ENCODE measurements around the gene ST7.
"Not testable (repeated sequence)": the region's sequence is repeated elsewhere in the genome, so short reads cannot be mapped to it uniquely, and the experiment has no call there.

Gene ST7

GRCh38 chr7:116971869-116972268 lies 18.6 kb downstream of the ST7 start:
- no peak for TF ChIP-seq JUND (IDR thresholded peaks at IDR 0.05; ENCODE audit: low read depth)
- in situ Hi-C loops (cut with HindIII; ENCODE audit: low pct_unique_long_range_greater_than_20kb, low sequenced_read_pairs), result no loop called here
- DNase-seq (ENCODE audit: low read depth in 1 of 2, low spot score in 1 of 2), result no peak

GRCh38 chr7:116975024-116975423 lies 21.7 kb downstream of the ST7 start:
- in situ Hi-C loops (cut with HindIII; ENCODE audit: low pct_unique_long_range_greater_than_20kb, low sequenced_read_pairs); DNase-seq (ENCODE audit: low read depth in 1 of 2, low spot score in 1 of 2): not testable (repeated sequence)

- in situ Hi-C loops (cut with HindIII; ENCODE audit: low pct_unique_long_range_greater_than_20kb, low sequenced_read_pairs), result no loop called here
- TF ChIP-seq JUND (IDR thresholded peaks at IDR 0.05; ENCODE audit: low read depth), result no peak
- no peak for DNase-seq (ENCODE audit: low read depth in 1 of 2, low spot score in 1 of 2)
Measured at GRCh38 chr7:116977172-116977571, 23.9 kb downstream of the ST7 start.

GRCh38 chr7:116978006-116978405 lies 24.7 kb downstream of the ST7 start:
- TF ChIP-seq JUND (IDR thresholded peaks at IDR 0.05; ENCODE audit: low read depth), result no peak
- in situ Hi-C loops (cut with HindIII; ENCODE audit: low pct_unique_long_range_greater_than_20kb, low sequenced_read_pairs), result no loop called here
- DNase-seq (ENCODE audit: low read depth in 1 of 2, low spot score in 1 of 2), result no peak

GRCh38 chr7:116979430-116979829 lies 26.1 kb downstream of the ST7 start:
- DNase-seq (ENCODE audit: low read depth in 1 of 2, low spot score in 1 of 2), result no peak
- TF ChIP-seq JUND (IDR thresholded peaks at IDR 0.05; ENCODE audit: low read depth), result no peak
- in situ Hi-C loops (cut with HindIII; ENCODE audit: low pct_unique_long_range_greater_than_20kb, low sequenced_read_pairs), result no loop called here

- in situ Hi-C loops (cut with HindIII; ENCODE audit: low pct_unique_long_range_greater_than_20kb, low sequenced_read_pairs), result no loop called here
- no peak for TF ChIP-seq JUND (IDR thresholded peaks at IDR 0.05; ENCODE audit: low read depth)
- no peak for DNase-seq (ENCODE audit: low read depth in 1 of 2, low spot score in 1 of 2)
Measured at GRCh38 chr7:116980354-116980753, 27.1 kb downstream of the ST7 start.

GRCh38 chr7:116981939-116982338 lies 28.6 kb downstream of the ST7 start:
- in situ Hi-C loops (cut with HindIII; ENCODE audit: low pct_unique_long_range_greater_than_20kb, low sequenced_read_pairs), result no loop called here
- no peak for DNase-seq (ENCODE audit: low read depth in 1 of 2, low spot score in 1 of 2)

GRCh38 chr7:116984511-116984910 lies 31.2 kb downstream of the ST7 start:
- no peak for DNase-seq (ENCODE audit: low read depth in 1 of 2, low spot score in 1 of 2)
- in situ Hi-C loops (cut with HindIII; ENCODE audit: low pct_unique_long_range_greater_than_20kb, low sequenced_read_pairs), result no loop called here

More at GRCh38 chr7:116981939-116982338, 28.6 kb downstream of the ST7 start:
- TF ChIP-seq JUND (IDR thresholded peaks at IDR 0.05; ENCODE audit: low read depth), result no peak

GRCh38 chr7:116984917-116985316 lies 31.6 kb downstream of the ST7 start:
- in situ Hi-C loops (cut with HindIII; ENCODE audit: low pct_unique_long_range_greater_than_20kb, low sequenced_read_pairs), result no loop called here
- peak in 1 of 2 experiments; percentile 37 for DNase-seq (ENCODE audit: low read depth in 1 of 2, low spot score in 1 of 2)
- no peak for TF ChIP-seq JUND (IDR thresholded peaks at IDR 0.05; ENCODE audit: low read depth)

More at GRCh38 chr7:116984511-116984910, 31.2 kb downstream of the ST7 start:
- TF ChIP-seq JUND (IDR thresholded peaks at IDR 0.05; ENCODE audit: low read depth), result no peak

GRCh38 chr7:116985575-116985974 lies 32.3 kb downstream of the ST7 start:
- no peak for TF ChIP-seq JUND (IDR thresholded peaks at IDR 0.05; ENCODE audit: low read depth)
- DNase-seq (ENCODE audit: low read depth in 1 of 2, low spot score in 1 of 2), result no peak
- in situ Hi-C loops (cut with HindIII; ENCODE audit: low pct_unique_long_range_greater_than_20kb, low sequenced_read_pairs), result no loop called here

GRCh38 chr7:116986611-116987565 lies 33.6 kb downstream of the ST7 start:
- TF ChIP-seq JUND (IDR thresholded peaks at IDR 0.05; ENCODE audit: low read depth), result no peak
- DNase-seq (ENCODE audit: low read depth in 1 of 2, low spot score in 1 of 2), result no peak
- in situ Hi-C loops (cut with HindIII; ENCODE audit: low pct_unique_long_range_greater_than_20kb, low sequenced_read_pairs), result no loop called here

GRCh38 chr7:116988363-116988989 lies 35.2 kb downstream of the ST7 start:
- in situ Hi-C loops (cut with HindIII; ENCODE audit: low pct_unique_long_range_greater_than_20kb, low sequenced_read_pairs), result no loop called here
- no peak for DNase-seq (ENCODE audit: low read depth in 1 of 2, low spot score in 1 of 2)
- TF ChIP-seq JUND (IDR thresholded peaks at IDR 0.05; ENCODE audit: low read depth), result no peak

- no peak for DNase-seq (ENCODE audit: low read depth in 1 of 2, low spot score in 1 of 2)
- no peak for TF ChIP-seq JUND (IDR thresholded peaks at IDR 0.05; ENCODE audit: low read depth)
- in situ Hi-C loops (cut with HindIII; ENCODE audit: low pct_unique_long_range_greater_than_20kb, low sequenced_read_pairs), result no loop called here
Measured at GRCh38 chr7:116990056-116990455, 36.8 kb downstream of the ST7 start.

Measured in T47D (cell line).